Measurements from ENCODE around the gene ARHGEF4.

Gene ARHGEF4

DNA sequence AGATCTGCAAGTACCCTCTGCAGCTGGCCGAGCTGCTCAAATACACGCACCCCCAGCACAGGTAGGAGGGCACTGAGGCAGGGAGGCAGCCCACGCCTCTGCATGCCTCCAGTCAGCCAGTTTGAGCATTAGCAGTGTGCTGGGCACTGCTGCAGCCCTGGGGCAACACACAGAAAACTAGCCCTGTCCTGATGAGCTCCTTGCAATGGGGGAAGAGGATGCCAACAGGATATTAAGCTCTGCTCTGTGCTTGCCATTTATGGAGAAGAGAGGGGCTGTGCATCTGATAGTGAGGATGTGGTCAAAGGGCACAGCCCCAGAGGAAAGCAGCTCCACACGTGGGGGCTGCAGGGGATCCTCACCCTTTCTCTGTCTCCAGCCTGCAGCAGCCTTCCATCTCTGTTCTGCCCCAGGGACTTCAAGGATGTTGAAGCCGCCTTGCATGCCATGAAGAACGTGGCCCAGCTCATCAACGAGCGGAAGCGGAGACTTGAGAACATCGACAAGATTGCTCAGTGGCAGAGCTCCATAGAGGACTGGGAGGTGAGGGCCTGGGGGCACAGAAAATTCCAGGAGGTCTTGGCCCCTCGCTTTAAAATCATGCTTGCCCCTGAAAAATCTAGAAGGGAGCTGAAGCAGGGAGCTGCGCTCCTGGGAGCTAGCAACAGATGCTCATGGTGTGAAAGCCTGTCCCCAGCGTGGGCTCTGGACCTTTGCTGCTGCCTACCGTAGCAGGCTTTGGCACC is 204.9 kb downstream of the ARHGEF4 start:
- DNase-seq = peak in 2 of 6 experiments; percentile 14 to 35

DNA sequence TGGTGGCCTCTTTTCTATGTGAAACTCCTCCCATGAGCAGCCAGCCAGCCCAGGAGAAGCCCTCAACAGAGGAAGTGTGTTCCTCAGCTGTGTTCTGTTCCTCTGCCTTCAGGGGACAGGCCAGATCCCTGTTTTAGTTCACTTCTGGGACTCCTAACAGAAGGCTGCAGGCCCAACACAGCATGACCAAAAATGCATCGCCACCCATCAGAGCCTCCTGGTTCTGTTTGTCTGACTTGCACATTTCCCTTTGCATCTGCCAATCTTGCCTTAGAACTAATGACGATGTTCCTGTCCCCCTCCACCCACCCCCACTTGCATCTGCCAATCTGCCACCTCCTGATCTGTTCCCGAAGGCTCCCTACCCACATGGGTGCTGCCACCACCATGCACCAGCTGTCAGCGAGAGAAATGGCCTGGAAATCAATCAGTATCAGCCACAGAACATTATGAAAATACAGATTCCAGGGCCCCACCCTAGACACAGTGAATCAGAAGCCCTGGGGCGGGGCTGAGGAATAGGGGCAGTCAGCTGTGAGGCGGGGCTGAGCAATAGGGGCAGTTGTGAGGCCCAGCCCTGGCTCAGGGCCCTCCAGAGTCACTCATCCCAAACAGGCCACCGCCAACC is 205.5 kb downstream of the ARHGEF4 start:
- DNase-seq = no peak

DNA sequence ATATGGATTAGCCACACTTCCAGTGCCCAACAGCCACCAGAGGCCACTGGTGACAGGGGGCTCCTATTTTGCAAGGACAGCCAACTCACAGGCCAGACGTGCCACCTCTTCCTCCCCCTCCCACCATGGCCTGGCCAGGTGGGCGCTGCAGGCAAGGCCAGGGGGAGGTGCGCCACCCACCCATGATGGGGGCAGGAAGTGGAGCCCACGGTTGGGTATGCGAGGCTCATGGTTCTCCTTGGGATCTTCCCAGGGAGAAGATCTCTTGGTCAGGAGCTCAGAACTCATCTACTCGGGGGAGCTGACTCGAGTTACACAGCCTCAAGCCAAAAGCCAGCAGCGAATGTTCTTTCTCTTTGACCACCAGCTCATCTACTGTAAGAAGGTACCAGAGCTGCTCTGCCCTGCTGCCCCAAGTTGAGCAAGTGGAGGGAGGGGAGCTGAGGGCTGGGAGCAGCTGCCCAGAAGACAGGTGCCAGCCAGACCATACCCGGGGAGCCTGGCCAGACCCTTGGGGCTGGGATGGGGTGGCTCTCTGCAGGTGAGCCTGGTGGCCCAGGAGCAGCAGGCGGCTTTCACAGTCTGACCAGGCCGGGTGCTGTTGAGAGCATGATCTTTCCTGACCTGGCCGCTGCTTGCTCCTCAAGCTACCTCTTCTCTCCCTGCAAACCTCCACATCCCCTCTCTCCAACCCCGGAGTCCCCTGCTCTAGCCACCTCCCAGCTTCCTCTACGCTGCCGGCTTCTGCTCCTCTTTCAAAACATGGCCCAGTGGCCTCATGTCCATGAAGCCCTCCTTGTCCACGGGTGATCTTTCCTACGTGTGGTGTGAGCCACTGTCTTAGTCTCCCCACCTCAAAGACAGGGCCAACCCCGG is 206.7 kb downstream of the ARHGEF4 start:
- no peak for DNase-seq

DNA sequence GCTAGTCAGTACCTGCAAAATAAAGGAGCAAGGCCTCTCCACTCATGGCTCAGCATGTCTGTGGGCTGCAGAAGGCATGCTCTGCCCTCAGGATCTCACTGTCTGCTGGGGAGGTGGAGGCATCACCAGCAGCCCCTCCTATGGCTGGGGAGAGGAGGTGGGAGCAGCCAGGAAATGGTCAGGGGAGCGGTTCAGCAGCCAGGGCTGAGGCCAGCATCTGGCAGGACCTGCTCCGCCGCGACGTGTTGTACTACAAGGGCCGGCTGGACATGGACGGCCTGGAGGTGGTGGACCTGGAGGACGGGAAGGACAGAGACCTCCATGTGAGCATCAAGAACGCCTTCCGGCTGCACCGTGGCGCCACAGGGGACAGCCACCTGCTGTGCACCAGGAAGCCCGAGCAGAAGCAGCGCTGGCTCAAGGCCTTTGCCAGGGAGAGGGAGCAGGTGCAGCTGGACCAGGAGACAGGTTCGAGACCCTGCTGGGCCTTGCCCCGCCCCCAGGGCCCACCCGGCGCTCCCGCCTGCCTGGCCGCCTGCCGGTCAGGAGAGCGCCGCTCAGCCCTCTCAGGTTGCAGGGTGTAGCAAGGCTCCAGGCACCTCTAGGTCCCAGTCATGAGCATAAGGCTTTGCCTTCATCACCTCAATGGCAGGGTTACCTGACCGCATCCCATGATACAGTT is 207.5 kb downstream of the ARHGEF4 start:
- no peak for DNase-seq

DNA sequence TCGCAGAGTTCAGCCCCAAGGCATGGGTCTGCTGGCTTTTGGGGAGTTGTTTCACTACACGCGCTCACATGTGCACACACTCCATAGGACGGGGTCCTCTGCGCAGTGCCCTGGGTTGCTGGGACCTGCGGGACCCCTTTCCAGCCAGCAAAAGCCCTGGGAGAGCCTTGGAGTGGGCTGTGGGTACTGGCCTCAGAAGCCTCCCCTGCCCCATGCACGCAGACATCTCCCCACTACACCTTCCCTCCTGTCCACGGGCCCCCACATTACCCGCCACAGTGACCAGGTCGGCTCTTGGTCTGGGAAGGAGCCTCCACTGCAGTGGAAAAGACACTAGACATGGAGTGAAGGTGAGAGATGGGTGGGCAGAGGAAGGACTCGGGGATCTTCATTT is 208.0 kb downstream of the ARHGEF4 start:
- no peak for DNase-seq

DNA sequence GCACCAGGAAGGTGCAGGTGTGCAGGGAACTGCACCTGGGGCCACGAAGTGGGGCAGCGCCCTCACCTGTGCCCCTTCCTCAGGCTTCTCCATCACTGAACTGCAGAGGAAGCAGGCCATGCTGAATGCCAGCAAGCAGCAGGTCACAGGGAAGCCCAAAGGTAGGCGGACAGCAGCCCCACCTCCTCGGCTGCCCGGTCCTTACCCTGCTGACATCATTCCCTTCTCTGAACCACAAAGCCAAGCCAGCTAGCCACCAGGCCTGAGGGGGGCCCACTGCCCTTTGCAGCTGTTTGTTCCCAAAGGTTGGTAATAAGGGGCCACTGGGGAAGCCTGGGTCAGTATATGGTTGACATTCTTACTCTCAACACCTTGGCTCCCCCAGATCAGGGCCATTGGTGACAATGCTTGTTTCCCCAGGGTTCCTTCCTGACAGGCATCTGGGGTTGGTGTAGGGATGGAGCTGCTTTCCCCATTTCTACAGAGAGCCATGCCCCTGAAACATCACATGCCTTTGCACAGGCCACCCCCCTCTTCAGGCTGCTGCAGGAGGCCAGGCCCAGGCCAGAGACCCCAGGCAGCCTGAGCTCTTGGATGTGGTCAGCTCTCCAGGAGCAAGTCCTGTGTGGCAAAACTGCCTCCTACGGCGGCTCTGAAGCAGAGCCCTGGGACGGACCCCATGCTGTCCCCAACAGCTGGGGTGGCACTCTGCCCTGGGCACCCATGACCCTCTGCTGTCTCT is 208.7 kb downstream of the ARHGEF4 start:
- no peak for DNase-seq

DNA sequence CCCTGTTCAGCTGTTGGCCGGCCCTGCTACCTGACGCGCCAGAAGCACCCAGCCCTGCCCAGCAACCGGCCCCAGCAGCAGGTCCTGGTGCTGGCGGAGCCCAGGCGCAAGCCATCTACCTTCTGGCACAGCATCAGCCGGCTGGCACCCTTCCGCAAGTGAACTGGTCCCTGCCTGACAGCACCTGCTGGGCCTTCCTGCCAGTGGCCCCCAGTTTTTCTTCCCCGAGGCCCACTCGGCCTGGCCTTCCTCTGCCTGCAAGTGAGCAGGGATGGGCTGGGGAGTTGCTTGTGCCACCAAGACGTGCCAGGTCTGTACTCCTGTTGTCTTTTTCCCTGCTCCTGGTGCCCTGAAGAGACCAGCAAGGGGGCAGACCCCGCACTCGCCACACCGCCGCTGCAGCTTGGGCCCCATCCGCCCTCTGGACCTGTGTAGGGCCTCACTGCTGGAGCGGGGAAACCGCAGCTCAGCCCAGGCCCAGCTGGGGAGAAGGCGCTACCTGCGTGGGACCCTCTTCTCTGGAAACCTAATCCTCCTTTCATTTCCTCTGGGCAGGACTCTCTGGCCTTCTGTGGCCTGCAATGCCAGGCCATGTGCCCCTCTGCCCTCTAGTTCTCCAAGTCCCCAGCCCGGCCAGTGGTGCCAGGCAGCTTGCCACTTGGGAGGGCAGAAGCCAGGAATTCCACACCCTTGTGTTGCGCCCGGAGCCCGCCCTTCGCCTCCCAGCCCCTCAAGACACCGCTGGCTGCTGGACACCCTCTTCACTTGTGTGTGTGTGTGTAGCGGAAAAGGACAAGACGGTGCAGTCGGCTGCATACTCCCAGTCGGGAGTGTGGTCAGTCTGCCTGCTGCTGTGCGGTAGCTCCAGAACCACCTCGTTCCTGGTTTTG is 209.6 kb downstream of the ARHGEF4 start:
- no peak for DNase-seq

DNA sequence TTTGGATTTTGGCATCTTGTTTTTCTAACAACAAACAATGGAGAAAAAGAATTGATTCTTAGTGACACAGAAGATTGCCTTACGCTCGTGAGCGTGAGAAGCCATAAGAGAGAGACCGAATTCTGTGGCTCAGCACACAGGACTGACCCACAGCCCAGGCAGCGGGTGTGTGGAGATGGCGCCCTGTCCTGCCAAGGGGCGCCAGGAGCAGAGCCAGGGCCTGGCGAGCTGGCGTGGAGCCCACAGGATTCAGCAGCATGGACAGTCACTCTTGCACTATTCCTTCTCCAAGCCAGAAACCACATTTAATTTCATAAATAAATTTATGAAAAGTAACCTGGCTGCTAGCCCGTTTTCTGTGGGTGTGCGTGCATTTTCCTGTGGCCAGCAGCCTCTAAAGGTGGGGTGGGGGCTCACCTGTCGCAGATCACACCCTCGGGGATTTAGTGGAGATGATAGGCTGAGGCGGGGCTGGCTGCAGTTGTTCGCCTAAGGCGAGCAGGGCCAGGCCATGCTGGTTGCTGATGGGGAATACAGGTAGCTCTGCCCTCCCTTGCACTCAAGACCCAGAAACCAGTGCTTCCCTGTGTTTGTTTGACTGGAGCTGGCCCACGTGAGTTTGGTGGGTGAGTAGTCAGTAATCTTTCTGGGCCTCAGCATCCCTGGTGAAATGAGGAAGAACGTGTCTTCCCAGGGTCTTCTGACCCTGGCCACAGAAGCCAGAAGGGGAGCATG is 210.4 kb downstream of the ARHGEF4 start:
- DNase-seq = no peak

DNA sequence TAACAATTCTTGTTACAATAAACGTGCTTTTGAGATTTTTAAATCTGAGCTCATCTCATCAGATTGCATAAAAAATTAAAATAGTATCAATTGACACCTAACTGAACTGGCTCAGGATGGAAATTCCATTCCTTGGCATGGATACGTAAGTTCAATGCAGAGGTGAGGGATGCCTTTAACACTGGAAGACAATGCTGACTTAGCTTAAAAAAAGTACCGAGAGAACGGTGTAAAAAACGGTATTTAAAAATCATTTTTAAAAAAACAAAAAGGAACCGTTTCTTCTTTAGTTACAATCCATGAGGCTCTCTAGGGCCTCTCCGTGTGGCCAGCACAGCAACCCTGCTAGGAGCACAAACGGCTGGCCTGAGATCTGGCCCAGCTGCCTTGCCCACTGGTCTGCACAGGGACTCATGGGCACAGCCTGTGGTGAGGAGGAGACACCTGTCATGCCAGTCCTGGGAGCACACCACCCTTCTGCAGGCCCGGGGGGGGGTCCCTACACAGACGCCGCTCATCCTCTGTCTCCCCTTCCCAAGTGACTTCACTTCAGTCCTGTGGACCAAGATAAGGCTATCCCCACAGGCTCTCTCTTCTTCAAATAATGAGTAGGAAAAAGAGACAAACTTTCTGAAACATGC is 211.3 kb downstream of the ARHGEF4 start:
- DNase-seq = no peak

DNA sequence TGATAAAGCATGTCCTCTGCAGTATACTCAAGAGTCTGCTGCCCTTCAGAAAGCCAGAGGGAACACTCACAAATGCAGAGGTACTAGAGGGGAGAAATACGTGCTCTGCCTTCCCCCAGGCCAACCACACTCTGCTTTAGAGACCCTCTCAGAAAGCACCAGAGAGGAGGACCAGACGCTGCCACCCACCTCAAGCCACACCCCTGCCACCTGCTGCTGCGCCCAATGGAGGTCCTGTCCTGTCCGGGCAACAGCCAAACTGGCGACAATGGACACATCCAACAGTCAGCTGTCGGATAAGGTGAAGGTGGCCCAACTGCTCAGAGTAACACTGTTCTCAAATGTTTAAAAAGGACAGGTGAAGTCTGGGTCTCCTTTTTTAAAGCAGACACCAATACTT is 211.9 kb downstream of the ARHGEF4 start:
- DNase-seq = no peak

DNA sequence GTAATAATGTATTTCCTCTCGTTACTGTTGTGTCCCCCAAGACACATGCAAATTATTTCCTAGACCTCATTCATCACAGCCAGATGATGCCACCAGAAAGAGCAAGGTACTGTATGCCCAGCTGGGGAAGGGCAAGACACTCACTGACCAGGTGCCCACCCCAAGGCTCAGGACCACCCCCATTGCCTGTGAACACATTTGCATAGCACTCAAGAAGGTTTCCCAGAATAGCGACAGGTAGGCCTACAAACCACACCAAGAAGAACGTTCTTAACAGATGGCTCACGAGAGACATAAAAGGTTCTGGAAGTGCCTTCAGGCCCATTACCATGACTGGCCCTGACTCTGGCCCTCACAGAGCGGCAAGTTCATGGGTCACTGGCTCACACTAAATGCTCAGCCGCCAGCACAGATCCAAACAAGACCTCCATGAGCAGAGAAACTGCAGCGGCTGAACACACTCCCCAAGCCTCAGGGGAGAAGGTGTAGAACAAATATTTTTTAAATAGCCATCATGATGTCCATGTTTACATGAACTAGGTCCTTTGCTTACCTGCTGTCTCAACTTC is 212.5 kb downstream of the ARHGEF4 start:
- no peak for DNase-seq

DNA sequence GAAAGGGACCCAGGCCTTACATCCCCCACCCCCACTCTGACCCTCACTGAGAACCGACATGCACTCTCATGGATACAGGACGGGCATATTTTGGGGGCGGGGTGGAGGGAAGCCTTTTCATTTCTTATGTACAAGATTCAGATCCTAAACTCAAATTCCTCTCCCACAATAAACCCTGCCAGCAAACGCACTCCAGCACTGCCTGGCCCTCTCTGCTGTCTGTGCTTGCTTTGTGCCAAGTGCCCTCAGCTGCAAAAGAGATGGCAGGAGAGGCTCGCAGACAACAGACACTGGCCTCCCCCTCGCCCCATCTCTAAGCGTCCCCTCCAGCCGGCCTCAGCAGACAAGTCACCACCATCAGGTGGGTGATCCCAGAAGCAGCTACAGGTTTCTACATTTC is 214.2 kb downstream of the ARHGEF4 start:
- no peak for DNase-seq

DNA sequence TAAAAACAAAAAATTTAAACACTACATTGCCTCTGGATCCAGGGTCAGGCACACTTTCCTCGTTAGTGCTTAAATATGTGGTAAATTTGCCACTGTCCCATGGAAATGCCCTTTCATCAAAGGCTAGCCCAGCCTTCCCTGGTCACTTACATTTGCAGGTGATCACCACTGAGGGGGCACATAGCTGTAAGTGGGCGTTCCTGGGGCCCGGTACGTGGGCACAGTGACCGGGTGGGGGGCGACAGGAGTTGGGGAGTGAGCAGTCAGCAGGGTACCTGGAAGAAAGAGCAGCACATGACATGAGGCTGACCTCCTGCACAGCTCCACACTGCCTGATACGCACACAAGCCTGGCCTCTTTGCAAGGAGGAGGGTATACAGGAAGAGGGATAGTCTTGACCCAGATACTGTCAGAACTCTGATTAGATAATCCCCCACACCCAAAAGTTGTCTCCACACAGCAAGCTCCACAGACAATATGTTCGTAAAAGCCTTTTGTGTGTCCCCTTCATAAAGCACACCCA is 216.1 kb downstream of the ARHGEF4 start:
- no peak for DNase-seq

DNA sequence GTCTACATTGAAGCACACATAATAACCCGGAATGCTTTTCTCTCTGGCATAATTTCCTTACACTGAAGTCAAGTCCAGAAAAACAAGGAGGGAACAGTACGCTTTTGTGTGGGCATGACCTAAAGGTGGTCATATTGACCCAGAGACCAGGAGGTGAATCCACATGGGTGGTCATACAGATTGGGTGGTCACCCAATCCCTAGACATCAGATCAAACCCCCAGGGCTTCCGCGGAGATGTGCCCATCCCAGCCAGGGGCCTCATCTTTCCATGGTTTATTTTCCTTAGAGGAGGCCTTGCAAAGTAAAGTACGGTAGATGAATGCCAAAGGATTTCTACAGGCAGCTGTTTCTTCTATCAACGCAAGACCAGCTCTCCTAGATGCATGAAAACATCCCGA is 217.8 kb downstream of the ARHGEF4 start:
- DNase-seq = no peak

DNA sequence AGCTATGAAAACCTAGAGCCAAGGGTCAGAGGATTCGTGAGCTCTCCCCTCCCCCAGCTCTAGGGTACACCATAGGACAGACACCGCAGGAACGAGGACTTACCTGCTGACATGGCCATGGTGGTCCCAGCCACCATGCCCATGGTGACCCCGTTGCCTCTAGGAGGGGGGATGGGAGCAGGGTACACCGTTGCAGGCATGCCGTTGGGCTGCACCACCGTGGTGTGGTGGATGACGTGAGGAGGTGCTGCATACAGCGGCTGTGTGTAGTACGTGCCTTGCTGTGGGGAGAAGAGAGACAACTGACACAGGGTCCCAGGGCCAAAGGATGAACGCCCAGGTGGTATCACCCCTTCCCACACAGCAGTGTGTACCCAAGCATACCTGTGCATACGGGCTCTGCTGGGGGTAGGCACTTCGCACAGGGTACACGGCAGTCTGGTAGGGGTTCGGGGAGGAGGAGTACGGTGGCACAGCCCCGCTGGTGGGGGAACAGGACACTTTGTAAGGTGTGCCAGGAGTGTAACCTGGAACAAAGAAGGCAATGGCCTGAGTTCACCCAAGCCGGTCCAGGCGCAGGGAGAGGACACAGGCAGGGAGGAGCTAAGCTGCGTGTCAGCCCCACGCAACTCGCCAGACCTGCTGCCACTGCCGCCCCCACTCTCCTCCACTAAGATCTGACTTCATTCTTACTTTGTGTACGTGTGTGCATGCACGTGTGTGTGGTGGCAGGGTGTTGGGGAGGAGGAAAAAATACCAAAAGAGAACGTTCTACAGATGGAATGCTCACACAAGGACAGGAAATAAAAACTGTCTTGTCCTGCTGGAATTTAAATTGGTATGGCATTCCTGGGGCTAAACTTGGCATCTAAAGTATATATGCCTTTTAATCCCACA is 218.7 kb downstream of the ARHGEF4 start:
- no peak for DNase-seq

DNA sequence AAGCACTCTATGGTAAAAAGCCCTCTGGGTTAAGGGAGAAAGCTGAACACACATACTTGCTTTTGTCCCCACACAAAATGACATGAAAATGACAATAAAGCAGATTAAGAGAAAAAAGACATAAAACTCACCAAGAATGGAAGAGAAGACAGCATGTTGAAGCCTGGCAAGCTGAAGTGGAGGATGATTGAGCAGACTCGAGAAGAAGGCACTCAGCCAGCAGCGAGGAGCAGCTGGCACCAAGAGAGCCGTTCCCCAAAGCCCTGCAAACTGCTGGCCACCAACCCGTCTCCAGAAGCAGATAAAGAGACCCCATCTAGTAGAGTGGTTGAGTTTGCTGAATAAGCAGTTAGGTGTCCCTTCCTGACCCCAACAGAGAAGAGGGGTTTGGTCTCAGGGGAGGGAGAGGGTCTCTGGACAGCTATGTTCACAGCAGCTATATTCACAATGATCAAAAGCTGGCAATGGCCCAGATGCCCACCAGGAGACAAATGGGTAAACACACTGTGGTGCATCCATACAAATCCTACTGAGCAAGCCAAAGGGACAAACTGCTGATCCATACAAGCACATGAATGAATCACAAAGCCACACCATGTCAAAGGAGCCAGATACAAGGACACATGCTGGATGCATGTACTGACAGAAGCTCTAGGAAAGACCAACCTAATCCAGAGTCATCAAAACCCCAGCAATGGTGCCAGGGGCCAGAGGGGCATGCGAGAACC is 219.7 kb downstream of the ARHGEF4 start:
- no peak for DNase-seq

DNA sequence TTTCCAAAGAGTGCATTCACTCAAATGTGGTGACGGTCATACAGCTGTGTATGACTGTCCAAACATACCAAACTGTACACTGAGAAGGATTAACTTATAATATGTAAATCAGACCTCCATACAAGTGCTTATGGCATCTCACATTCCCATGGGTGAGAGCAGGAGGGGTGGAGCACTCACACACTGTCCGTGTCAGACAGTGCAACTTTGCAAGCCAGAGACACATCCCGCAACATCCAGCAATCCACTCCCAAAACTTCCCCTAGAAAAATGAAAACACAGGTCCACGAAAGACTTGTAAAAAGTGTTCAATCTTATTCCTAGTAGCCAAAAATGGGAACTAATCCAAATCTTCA is 220.2 kb downstream of the ARHGEF4 start:
- no peak for DNase-seq

All from stimulated activated naive CD4-positive, alpha-beta T cell (primary cell).